ENCODE measurements around the gene CYP1A1.
A peak's percentile ranks its signal among the peaks of the same experiment; 100 is the strongest.

The CYP1A1 gene

GRCh38 chr15:74695597-74696397 is 29.5 kb downstream of the CYP1A1 start, which contains the start of gene EDC3:
TSS of gene EDC3 (minus strand) at chr15:74696024. CDS start at chr15:74675124, 20,900 bp downstream.
- DNase-seq (ENCODE audit: low read depth in 2 of 2), result peak; percentile 58 to 61

- DNase-seq (ENCODE audit: low read depth in 2 of 2), result no peak
Measured at GRCh38 chr15:74692327-74692726, 33.0 kb downstream of the CYP1A1 start.

GRCh38 chr15:74683758-74684157 is 41.6 kb downstream of the CYP1A1 start:
- no peak for DNase-seq (ENCODE audit: low read depth in 2 of 2)

GRCh38 chr15:74682954-74683353 is 42.4 kb downstream of the CYP1A1 start:
- DNase-seq (ENCODE audit: low read depth in 2 of 2), result no peak

DNA sequence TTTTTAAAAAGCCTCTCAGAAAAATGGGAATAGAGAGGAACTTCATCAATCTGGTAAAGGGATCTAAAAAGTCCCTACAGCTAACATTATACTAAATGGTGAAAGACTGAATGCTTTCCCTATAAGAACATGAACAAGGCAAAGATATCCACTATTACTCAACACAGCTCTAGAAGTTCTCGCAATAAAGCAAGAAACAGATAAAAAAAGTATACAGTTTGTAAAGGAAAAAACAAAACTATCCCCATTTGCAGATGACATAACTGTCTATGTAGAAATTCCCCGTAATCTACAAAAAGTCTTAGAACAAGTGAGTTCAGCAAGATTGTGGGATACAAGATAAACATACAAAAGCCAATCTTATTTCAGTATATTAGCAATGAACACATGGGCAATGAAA is 44.9 kb downstream of the CYP1A1 start:
- no peak for DNase-seq (ENCODE audit: low read depth in 2 of 2)

DNA sequence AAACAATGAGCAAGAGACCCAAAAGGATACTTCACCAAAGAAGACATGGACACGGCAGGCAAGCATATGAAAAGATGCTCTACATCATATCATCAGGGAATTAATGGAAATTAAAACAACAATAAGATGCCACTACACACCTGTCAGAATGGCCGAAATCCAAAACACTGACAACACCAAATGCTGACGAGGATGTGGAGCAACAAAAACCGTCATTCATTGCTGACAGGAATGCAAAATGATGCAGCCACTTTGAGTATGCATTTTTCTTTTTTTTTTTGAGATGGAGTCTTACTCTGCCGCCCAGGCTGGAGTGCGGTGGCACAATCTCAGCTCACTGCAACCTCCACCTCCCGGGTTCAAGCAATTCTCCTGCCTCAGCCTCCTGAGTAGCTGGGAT is 48.5 kb downstream of the CYP1A1 start:
- DNase-seq (ENCODE audit: low read depth in 2 of 2), result no peak

DNA sequence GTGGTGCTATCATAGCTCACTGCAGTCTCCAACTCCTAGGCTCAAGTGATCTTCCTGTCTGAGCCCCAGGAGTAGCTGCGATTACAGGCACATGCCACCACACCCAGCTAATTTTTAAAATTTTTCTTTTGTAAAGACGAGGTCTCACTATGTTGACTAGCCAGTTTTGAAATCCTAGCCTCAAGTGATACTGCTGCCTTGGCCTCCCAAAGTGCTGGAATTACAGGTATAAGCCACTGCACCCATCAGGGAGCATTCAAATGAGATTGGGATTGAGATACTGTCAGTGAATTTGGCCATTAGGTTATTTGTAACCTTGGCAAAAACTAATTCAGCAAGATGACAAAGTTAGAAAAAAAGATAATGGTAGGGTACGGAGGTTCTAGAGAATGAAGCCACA is 51.2 kb downstream of the CYP1A1 start:
- DNase-seq (ENCODE audit: low read depth in 2 of 2), result no peak

DNA sequence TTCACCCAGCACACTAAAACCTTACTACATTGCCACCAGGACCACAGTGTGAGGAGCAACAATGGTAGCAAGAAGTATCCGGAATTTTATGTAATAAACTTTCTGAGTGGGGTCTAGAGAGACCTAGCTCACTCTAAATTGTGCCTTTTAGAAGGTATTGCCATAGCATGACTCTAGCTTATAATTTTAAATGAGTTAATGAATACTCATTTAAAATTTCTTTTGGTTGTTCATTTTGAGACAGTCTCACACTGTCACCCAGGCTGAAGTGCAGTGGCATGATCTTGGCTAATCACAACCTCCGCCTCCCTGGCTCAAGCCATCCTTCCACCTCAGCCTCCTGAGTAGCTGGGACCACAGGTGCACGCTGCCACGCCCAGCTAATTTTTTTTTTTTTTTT is 55.7 kb downstream of the CYP1A1 start:
- no peak for DNase-seq (ENCODE audit: low read depth in 2 of 2)

Measured in fibroblast of skin of left biceps (primary cell).